HepG2 (cell line): ENCODE data around the gene ZNF442. TPM values are rescaled to one million over a fixed set of nuclear protein-coding genes. Genes with fewer than 3 reads are reported as not detected.

Experiments
- ATAC-seq: fragments of 200-7000 bp; cut with Tn5 transposase; 3 replicates; pipeline ENCODE4 v1.9.1; 2020; ENCODE audit warnings: mild to moderate bottlenecking, moderate library complexity
- Bru-seq: library from RNA; stranded (reverse); fragments of 400-500 nt; gene quantifications from one replicate; lab custom pipeline; 2021; lab: Mats Ljungman, UMichigan
- BruChase-seq, 2 experiments: library from RNA; stranded (reverse); fragments of 400-500 nt; gene quantifications; one replicate each; lab custom pipeline; 2021; lab: Mats Ljungman, UMichigan
- BruUV-seq: library from RNA; stranded (reverse); fragments of 400-500 nt; replicated peaks from 2 replicates; lab custom pipeline; 2021; lab: Mats Ljungman, UMichigan
- CTCF ChIA-PET: fragments of 300-600 bp; formaldehyde crosslinking; extraction: SDS; loops from one replicate; lab custom pipeline; 2021; ENCODE audit warnings: low total read pairs, inconsistent platforms, low intra/inter-chr PET ratio; lab: Yijun Ruan, JAX
- POLR2A ChIA-PET: fragments of 350-600 bp; sonication (Branson Sonifier 250); formaldehyde crosslinking; loops from one replicate; lab custom pipeline; 2020; ENCODE audit warnings: antibody characterized with exemption, inconsistent platforms; lab: Yijun Ruan, JAX
- DNase-seq: peaks from one replicate; pipeline ENCODE4 v3.0.0-alpha.2; 2015; ENCODE audit warnings: low spot score
- FAIRE-seq: peaks from 3 replicates; lab custom pipeline; 2011; peaks lifted over from hg19 to GRCh38; lab: Jason Lieb, UNC
- H2AFZ ChIP-seq: one replicate; pipeline ENCODE4 v1.6.1; 2011; ENCODE audit warnings: low read length, inconsistent platforms
- H3K27ac ChIP-seq: fragments of 300-600 bp; 3 replicates; pipeline ENCODE4 v1.8.0; 2011; ENCODE audit warnings: mixed run types, mild to moderate bottlenecking, mixed read lengths, low read length, inconsistent platforms; ENCODE audit not compliant: insufficient read depth; ENCODE audit errors: extremely low read length
- H3K27me3 ChIP-seq, 2 experiments: fragments of 200-600 bp in 1 of 2; 2 replicates in 1 of 2; 3 replicates in 1 of 2; pipeline versions ENCODE4 v1.6.0 to v1.8.0; 2011; ENCODE audit warnings: low read length in 2 of 2, mild to moderate bottlenecking in 2 of 2, moderate library complexity in 2 of 2, inconsistent platforms in 1 of 2; ENCODE audit not compliant: insufficient read depth in 2 of 2, control insufficient read depth in 1 of 2
- H3K36me3 ChIP-seq, 2 experiments: fragments of 200-600 bp in 1 of 2; replicated peaks in 1 of 2; 2 replicates in 1 of 2; 3 replicates in 1 of 2; pipeline versions ENCODE4 v1.5.1 to v1.8.0; 2011; ENCODE audit warnings: low read length in 2 of 2, inconsistent platforms in 1 of 2; ENCODE audit not compliant: insufficient read depth in 2 of 2, control insufficient read depth in 1 of 2
- H3K4me1 ChIP-seq: 2 replicates; pipeline ENCODE4 v1.5.1; 2012; ENCODE audit warnings: low read length, inconsistent platforms; ENCODE audit not compliant: insufficient read depth
- H3K4me2 ChIP-seq: 2 replicates; pipeline ENCODE4 v1.6.0; 2011; ENCODE audit warnings: low read depth, low read length, inconsistent platforms
- H3K4me3 ChIP-seq, 3 experiments: fragments of 200-600 bp in 1 of 3; sonication (generic), shearing (Covaris generic) in 1 of 3; replicated peaks in 1 of 3; 2 replicates each; pipeline ENCODE4 v1.5.1; 2011 to 2016; ENCODE audit warnings: low read length in 3 of 3, inconsistent platforms in 2 of 3, low read depth in 2 of 3, mild to moderate bottlenecking in 2 of 3, control low read depth in 1 of 3, mixed read lengths in 1 of 3; ENCODE audit not compliant: insufficient read depth in 1 of 3
- H3K79me2 ChIP-seq: one replicate; pipeline ENCODE4 v1.6.1; 2011; ENCODE audit warnings: low read length, inconsistent platforms; ENCODE audit not compliant: insufficient read depth
- H3K9ac ChIP-seq: 2 replicates; pipeline ENCODE4 v1.6.0; 2011; ENCODE audit warnings: mild to moderate bottlenecking, low read depth, low read length, inconsistent platforms; ENCODE audit not compliant: insufficient read depth
- H3K9me3 ChIP-seq: 2 replicates; pipeline ENCODE4 v1.5.1; 2012; ENCODE audit warnings: mild to moderate bottlenecking, low read length
- H4K20me1 ChIP-seq: 2 replicates; pipeline ENCODE4 v1.6.0; 2011; ENCODE audit warnings: inconsistent platforms, mild to moderate bottlenecking, low read length, moderate library complexity; ENCODE audit not compliant: insufficient read depth
- E2F1 ChIP-seq: sonication (generic); formaldehyde crosslinking; IDR thresholded peaks from 2 replicates; pipeline ENCODE4 v1.5.0; 2020; ENCODE audit warnings: missing genetic modification reagents
- GLMP ChIP-seq: sonication (generic); formaldehyde crosslinking; IDR thresholded peaks from 2 replicates; pipeline ENCODE4 v1.9.0; 2021; ENCODE audit warnings: missing genetic modification reagents, mild to moderate bottlenecking, borderline replicate concordance
- MIXL1 ChIP-seq: IDR thresholded peaks from 2 replicates; pipeline ENCODE4 v1.6.1; 2016
- PRDM10 ChIP-seq: sonication (generic); formaldehyde crosslinking; IDR thresholded peaks from 2 replicates; pipeline ENCODE4 v1.4.0; 2020; ENCODE audit warnings: low read depth, missing genetic modification reagents
- RAD21 ChIP-seq: fragments of 450-650 bp; formaldehyde crosslinking; IDR thresholded peaks from 2 replicates; pipeline ENCODE4 v1.5.0; 2020; ENCODE audit warnings: mild to moderate bottlenecking
- SOX5 ChIP-seq: IDR thresholded peaks from 2 replicates; pipeline ENCODE4 v1.6.1; 2016; ENCODE audit warnings: borderline replicate concordance
- SP4 ChIP-seq: sonication (generic); formaldehyde crosslinking; IDR thresholded peaks from 2 replicates; pipeline ENCODE4 v1.8.1; 2023; ENCODE audit warnings: mild to moderate bottlenecking, missing genetic modification reagents
- ZMYM3 ChIP-seq: sonication (generic); formaldehyde crosslinking; IDR thresholded peaks from 2 replicates; pipeline ENCODE4 v1.5.1; 2020; ENCODE audit warnings: mild to moderate bottlenecking, missing genetic modification reagents
- ZNF703 ChIP-seq: sonication (generic); formaldehyde crosslinking; IDR thresholded peaks from 2 replicates; pipeline ENCODE4 v1.5.1; 2020; ENCODE audit warnings: missing genetic modification reagents, mild to moderate bottlenecking, moderate library complexity, borderline replicate concordance
- ZSCAN12 ChIP-seq: sonication (generic); formaldehyde crosslinking; IDR thresholded peaks from 2 replicates; pipeline ENCODE4 v1.9.0; 2021; ENCODE audit warnings: mild to moderate bottlenecking, missing genetic modification reagents
- WGBS: methylation state at CpG from one replicate; pipeline ENCODE4 v1.1.6; 2017; ENCODE audit warnings: low lambda C conversion rate; 5-methylcytosine and 5-hydroxymethylcytosine counted together
- in situ Hi-C: cut with HindIII; loops from 2 replicates; pipeline ENCODE4 v1.10.0; 2017; ENCODE audit warnings: low pct_unique_long_range_greater_than_20kb; ENCODE audit not compliant: extremely low pct_ligation_motif_present
- intact Hi-C: fragments of 100-400 bp; cut with micrococcal nuclease; formaldehyde crosslinking; loops from one replicate; pipeline ENCODE4 v1.10.0; 2022; ENCODE audit not compliant: unreplicated experiment
- long read RNA-seq, 2 experiments: library from RNA in 1 of 2; library from polyadenylated mRNA in 1 of 2; stranded (forward) in 1 of 2; unstranded in 1 of 2; transcript quantifications; one replicate each; pipeline ENCODE4 v2.0.0, GENCODE V29; 2019 to 2022
- polyA minus RNA-seq, 3 experiments: library from RNA; depleted of rRNA, polyadenylated mRNA; stranded (reverse); fragments of >200 nt; gene quantifications; 2 replicates each; pipeline ENCODE4 v1.2.3, GENCODE V29; 2011; ENCODE audit warnings: low replicate concordance in 1 of 3
- polyA plus RNA-seq, 8 experiments: library from polyadenylated mRNA; depleted of rRNA in 3 of 8; stranded (reverse) in 7 of 8; unstranded in 1 of 8; fragments of >200 nt; fragmentation: Illumina TruSeq in 4 of 8; extraction: Trizol in 4 of 8; gene quantifications; 2 replicates each; pipeline versions ENCODE4 v1.2.1 to v1.2.3, GENCODE V29; 2011 to 2016; ENCODE audit warnings: low read depth in 4 of 8, missing spikeins in 1 of 8, mixed read lengths in 1 of 8; ENCODE audit not compliant: insufficient read depth in 1 of 8
- total RNA-seq, 5 experiments: library from RNA; depleted of rRNA; stranded (reverse); fragments of >200 nt; fragmentation: Illumina TruSeq; extraction: Trizol; gene quantifications; 2 replicates each; pipeline ENCODE4 v1.2.3, GENCODE V29; 2016; ENCODE audit warnings: low read depth in 1 of 5

The ZNF442 gene
- total RNA-seq (2016; rRNA removed; fragmentation: Illumina TruSeq; extraction: Trizol), result 6.0 and 8.6 TPM in 2 replicates
- 3.2 and 3.9 TPM in 2 replicates for total RNA-seq (2016; cell fraction: cytosol; rRNA removed; fragmentation: Illumina TruSeq; extraction: Trizol; ENCODE audit: low read depth)
- 6.0 and 8.5 TPM in 2 replicates for total RNA-seq (2016; cell fraction: insoluble cytoplasmic fraction; rRNA removed; fragmentation: Illumina TruSeq; extraction: Trizol)
- 4.6 and 5.1 TPM in 2 replicates for total RNA-seq (2016; cell fraction: membrane; rRNA removed; fragmentation: Illumina TruSeq; extraction: Trizol)
- total RNA-seq (2016; cell fraction: nucleus; rRNA removed; fragmentation: Illumina TruSeq; extraction: Trizol), result 3.7 and 5.1 TPM in 2 replicates
- polyA plus RNA-seq (2011; rRNA removed), result 0.57 and 1.0 TPM in 2 replicates
- polyA plus RNA-seq (2011; cell fraction: cytosol; rRNA removed), result 0.21 and 0.63 TPM in 2 replicates
- 0.73 and 0.82 TPM in 2 replicates for polyA plus RNA-seq (2011; cell fraction: nucleus; rRNA removed)
- 0.76 and 0.89 TPM in 2 replicates for polyA plus RNA-seq (2012)
- 0.09 and 0.19 TPM in 2 replicates for polyA plus RNA-seq (2016; cell fraction: cytosol; fragmentation: Illumina TruSeq; extraction: Trizol; ENCODE audit: low read depth)
- 3.2 and 3.4 TPM in 2 replicates for polyA plus RNA-seq (2016; cell fraction: insoluble cytoplasmic fraction; fragmentation: Illumina TruSeq; extraction: Trizol; ENCODE audit: low read depth)
- polyA plus RNA-seq (2016; cell fraction: membrane; fragmentation: Illumina TruSeq; extraction: Trizol; ENCODE audit: low read depth), result 0.40 and 0.74 TPM in 2 replicates
- 3.1 and 5.2 TPM in 2 replicates for polyA plus RNA-seq (2016; cell fraction: nucleus; fragmentation: Illumina TruSeq; extraction: Trizol; ENCODE audit: insufficient read depth, low read depth)
- polyA minus RNA-seq (2011; rRNA and poly(A)+ RNA removed; ENCODE audit: low replicate concordance), result 0.48 TPM in 1 of 2 replicates, not detected in the other
- 1.4 and 2.9 TPM in 2 replicates for polyA minus RNA-seq (2011; cell fraction: cytosol; rRNA and poly(A)+ RNA removed)
- 2.2 and 3.0 TPM in 2 replicates for polyA minus RNA-seq (2011; cell fraction: nucleus; rRNA and poly(A)+ RNA removed)
- Bru-seq, nascent RNA, result percentile 51 among the genes with signal in this experiment
- percentile 49 among the genes with signal in this experiment for BruChase-seq, experiment 1, labeled RNA remaining after a 6-hour chase
- BruChase-seq, experiment 2, labeled RNA remaining after a 2-hour chase, result percentile 52 among the genes with signal in this experiment
- long read RNA-seq, experiment 1, partial matches to known transcripts, result 0 of 5 reads
- long read RNA-seq, experiment 1, other reads (novel, unspliced or antisense), result 2 of 5 reads
- long read RNA-seq, experiment 2, partial matches to known transcripts, result 0 of 3 reads
- long read RNA-seq, experiment 2, other reads (novel, unspliced or antisense), result 2 of 3 reads

- Histone ChIP-seq H3K4me2 (peak within 1 kb of the TSS; percentile 94), H3K9ac (peak within 1 kb of the TSS; percentile 86), H3K9me3 (no peaks in the 10 kb centered on the region), H3K79me2 (no peaks in the 10 kb centered on the region), H3K36me3 (no peaks in the 10 kb centered on the region), H4K20me1 (no peaks in the 10 kb centered on the region), H3K4me1 (peaks cover 24% of the 10 kb centered on the region), H3K27ac (peak within 1 kb of the TSS; percentile 81), H3K27me3 (no peaks in the 10 kb centered on the region), H3K4me3 (peak within 1 kb of the TSS; percentile 75 to 90 (median 89)), H2AFZ (peak within 1 kb of the TSS; percentile 37)
- peak; percentile 99 for DNase-seq
- 2% methylated on average over 17 of the region's 51 CpGs for WGBS
- in situ Hi-C loops, result loop anchor here (10.0 kb wide), 1 partner anchor 71 kb away; the partner anchor contains the start of gene ZNF44
- ChIA-PET CTCF (interaction anchor here (1.7 kb wide), 1 partner anchor 163 kb away, joined by 11 read pairs; no protein-coding TSS in a partner anchor), POLR2A (interaction anchor here (0.6 to 4.2 kb wide), 22 partner anchors 8 to 599 kb away, joined by 3 to 79 read pairs (median 4); partner anchors contain the start of genes ZNF136, ZNF44, ZNF441 and ZNF443)
- peak; percentile 100 for FAIRE-seq
- ATAC-seq, result peak; percentile 97
- intact Hi-C loops, result loop anchor here (1.0 to 5.0 kb wide), 4 partner anchors 35 to 163 kb away; no protein-coding TSS in a partner anchor
- no TSS peak for BruUV-seq
- TF ChIP-seq ZMYM3 (CRISPR knock-in tag) (no peak), ZNF703 (CRISPR knock-in tag) (0 out of 2 replicates have a peak, but pooled peaks have one; percentile 58), MIXL1 (CRISPR knock-in tag) (peak; percentile 49; the same call in 1 of the 2 replicates), SOX5 (CRISPR knock-in tag) (peak; percentile 17; the same call in 1 of the 2 replicates), SP4 (CRISPR knock-in tag) (peak; percentile 93), ZSCAN12 (CRISPR knock-in tag) (0 out of 2 replicates have a peak, but pooled peaks have one; percentile 25), GLMP (CRISPR knock-in tag) (no peak), PRDM10 (CRISPR knock-in tag) (peak; percentile 74; the same call in 1 of the 2 replicates), RAD21 (CRISPR knock-in tag) (peak; percentile 87), E2F1 (CRISPR knock-in tag) (peak; percentile 46; the same call in 1 of the 2 replicates)
Measured at GRCh38 chr19:12365236-12366162, at the start of gene ZNF442. Gene ZNF442 (minus strand): TSS chr19:12365683. CDS start chr19:12363631, 2,052 bp downstream.
